HPDE6-E6E7 (cell line): ENCODE data around the gene TM6SF1.
"Not testable (repeated sequence)": the region's sequence is repeated elsewhere in the genome, so short reads cannot be mapped to it uniquely, and the experiment has no call there.

ENCODE experiments used
- DNase-seq: peaks from one replicate; pipeline ENCODE4 v3.0.0; 2011; ENCODE audit warnings: missing footprints; ENCODE audit errors: extremely low spot score

TM6SF1 gene

DNA sequence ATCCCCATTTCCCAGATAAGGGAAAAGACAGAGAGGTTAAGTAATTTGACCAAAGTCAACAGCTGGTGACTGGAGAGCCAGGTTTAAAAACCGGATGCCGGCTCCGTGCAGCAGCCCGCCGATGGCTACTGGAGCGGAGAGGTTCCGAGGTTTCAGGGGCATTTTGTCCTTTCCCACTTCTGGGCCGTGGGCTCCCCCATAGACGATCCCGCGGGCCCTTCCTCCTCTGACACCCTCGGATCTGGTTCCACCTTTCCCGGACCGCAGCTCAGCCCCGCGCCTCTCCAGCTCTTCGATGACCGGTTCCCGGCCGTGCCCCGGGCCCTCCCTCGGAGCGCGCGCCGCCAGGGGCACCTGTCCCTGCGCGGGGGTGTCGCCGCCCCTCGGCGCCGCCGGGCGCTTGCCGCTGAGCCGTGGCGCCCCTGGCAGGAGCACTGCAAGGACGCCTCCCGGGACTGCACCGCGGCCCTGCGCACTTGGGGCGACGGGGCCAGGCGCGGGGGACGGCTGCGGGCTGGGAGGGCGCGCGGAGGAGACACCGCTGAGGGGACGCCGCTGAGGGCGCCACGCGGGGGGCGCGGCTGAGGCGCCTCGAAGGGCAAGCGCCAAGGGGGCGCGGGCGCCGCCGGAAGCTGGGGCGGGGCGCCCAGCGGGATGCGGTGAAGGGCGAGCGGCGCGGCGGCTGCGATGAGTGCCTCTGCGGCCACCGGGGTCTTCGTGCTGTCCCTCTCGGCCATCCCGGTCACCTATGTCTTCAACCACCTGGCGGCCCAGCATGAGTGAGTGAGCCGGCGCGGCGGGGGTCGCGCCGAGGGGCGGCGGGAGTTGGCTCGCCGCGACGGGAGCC, at the start of gene TM6SF1:
Gene TM6SF1, plus strand, starts transcription at position 652 of the 847 bp plus-strand sequence. Its CDS starts 36 bp downstream, at position 688.
- no peak for DNase-seq

DNA sequence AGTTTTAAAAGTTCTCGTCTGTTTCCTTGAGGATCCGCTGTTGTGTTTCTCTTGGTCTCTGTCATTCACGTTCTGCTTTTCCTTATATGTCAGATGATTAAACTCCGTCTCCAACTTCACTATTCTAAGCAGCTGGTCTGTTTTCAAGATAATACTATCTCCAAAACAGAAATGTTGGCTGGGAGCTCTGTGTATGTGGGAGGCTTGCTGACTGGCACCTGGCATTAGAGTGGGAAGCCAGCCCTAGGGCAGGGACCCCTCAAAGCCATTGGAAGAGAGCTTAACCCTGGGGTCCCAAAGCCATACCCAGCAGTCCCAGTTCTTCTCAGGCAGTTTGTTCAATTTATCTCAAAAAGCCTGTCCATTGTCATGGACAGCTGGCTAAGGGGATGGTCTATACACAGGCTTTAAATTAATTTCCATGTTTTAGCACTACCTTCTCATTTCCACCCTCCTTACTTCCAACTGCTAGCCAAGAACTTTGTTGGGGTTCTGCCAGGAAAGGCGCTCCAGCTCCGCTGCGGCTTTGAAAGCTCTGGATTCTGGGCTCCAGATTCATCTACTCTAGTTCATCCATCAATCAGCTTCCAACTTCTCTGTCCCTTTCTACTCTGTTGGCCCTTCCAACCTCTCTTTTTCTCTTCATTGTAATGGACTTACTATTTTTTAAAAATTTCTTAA, 49.6 kb upstream of the TM6SF1 start:
- no peak for DNase-seq

DNA sequence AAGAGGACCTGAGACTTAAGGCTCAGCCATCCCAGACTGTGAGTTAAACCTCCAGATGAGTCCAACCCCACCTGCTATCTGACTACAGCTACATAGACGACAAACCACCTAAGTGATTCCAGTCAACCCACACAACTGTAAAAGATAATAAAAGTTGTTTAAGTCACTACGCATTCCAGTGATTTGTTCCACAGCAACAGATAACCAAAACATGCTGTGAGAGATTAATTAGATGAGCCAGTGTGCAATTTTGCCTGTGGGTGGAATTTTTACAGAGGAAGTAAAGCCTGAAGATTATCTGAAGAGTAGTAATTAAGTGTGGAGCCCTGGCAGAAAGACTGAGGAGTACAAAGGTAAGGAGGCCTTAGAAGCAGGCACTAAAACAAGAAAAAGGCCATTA, 45.8 kb upstream of the TM6SF1 start:
- DNase-seq, result no peak

DNA sequence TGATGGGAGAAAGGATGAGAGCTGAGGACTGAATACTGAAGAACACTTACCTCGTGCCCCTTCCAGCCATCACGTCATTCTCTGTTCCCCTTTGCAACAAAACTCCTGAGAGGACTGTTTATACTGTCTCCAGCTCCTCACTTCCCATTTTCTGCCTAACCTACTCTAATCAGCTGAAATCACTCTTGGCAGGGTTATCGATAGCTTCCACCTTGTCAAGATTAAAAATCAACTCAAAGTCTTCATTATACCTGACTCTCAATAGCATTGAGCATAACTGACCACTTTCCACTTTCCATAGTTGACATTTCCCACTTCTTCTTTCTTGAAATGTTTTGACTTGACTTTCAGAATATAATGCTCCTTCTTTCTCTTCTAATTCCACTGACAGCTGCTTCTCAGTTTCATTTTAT, 44.7 kb upstream of the TM6SF1 start:
- no peak for DNase-seq

DNA sequence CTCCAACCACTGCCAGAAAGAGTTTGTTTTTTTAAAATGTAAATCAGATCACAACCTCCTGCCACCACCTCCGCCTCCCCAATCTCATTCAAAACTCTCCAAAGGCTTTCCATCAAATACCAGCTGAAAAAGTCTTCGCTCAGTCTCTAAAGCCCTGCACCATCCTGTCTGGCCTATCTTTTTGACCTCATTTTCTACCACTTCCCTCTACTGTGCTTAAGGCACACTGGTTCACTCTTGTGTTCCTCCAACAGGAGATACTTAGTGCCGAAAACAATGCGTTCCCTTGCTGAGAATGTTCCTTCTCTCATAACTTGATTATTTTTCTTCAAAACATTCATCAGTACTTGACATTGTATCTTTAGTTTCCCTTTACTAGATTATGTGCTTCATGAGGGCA, 43.9 kb upstream of the TM6SF1 start:
- DNase-seq, result no peak

DNA sequence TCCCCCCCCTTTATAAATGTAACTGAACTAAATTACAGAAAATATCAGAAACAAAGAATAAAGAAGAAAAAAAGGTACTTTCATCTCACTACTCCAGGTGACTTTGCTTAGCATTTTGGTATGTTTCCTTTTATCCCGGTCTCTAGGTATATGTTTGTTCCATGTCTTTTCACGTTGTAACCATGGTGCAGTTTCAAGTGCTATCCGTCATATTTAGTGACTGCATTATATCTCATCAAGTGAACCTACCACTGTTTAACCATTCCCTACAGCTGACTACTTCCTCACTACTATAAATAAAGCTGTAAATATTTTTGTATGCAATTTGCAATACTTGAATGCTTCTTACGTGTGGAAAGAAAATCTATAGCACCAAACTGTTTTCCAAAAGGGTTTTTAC, 42.6 kb upstream of the TM6SF1 start:
- no peak for DNase-seq

DNA sequence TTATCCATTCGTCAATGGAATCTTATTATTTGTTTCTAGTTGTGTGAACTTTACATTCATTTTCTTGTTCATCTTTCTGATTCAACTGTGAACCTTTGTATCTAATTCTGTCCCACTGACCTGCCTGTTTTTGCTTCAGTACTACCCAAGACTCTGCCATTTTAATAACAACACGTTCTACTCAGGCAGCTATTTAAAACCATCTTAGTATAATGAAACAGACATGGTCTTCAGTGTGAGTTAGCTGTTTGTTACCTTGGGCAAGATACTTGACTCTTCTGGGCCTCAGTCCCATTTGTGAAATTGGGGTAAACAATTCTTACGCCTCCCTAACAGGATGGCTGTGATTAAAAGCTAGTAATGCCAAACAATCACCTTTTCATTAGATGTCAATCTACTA, 42.0 kb upstream of the TM6SF1 start:
- DNase-seq, result no peak

DNA sequence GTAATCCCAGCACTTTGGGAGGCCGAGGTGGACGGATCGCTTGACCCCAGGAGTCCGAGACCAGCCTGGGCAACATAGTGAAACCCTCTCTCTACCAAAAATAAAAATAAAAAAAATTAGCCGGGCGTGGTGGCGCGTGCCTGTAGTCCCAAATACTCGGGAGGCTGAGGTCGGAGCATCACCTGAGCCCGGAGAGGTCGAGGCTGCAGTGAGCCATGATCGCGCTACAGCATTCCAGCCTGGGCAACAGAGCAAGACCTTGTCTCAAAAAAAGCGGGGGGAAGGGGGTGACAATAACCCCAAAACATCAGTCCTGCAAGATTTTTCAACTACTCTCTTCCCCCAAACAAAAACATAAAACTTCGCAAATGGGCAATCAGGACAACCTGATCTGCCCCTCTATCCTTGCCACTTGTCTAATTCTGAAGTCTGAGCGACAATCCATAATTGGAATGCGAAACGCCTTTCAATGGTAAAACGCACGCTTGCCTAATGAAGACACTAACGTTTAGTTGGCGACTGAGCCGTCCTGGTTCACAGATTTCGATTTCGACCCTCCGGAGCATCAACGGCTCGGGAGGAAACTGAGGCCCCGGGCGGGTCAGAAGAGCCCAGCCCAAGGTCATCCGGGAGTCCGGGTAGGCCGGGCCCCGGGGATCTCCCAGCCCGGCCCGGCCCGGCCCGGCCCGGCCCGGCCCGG, 41.3 kb upstream of the TM6SF1 start:
- DNase-seq, result no peak

DNA sequence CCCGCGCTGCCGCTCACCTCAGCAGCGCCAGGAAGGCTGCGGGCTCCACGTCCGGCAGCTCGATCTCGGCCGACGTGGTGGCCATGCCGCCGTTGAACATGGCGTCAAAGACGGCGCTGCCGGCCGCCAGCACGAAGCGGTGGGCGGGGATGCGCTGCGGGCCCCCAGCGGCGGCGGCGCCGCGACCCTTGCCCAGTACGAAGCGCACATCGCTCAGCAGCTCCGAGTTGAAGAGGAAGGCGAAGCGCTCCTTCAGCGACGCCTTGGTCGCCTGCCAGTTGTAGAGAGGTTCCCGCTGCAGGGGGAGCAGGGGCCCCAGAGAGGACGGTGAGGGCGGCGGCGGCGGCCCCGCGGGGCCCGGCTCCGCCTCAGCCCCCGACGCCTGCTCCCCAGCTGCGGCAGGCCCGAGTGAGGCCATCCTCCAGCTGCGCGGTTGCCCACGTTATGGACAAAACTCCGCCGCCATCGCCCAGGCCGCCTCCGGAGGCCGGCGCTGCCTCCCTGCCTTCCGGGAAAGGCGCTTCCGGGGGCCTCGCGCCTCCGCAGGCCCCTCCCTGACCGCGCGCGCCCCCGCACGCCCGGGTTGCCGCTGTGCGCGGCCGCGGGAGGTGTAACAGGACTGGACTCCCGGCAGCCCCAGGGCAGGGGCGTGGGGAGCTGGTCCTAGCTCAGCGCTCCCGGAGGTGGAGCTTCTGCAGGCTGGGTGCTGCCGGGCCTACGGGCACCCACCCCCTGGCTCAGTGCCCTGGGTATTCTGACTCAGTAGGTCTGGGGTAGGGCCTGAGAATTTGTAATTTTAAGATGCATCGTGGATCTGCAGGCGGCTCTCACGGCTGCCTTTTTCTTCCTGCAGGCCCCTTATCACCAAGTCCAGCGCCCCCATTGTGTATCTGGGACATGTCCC, 40.5 kb upstream of the TM6SF1 start, which contains the start of gene BTBD1:
Gene BTBD1, minus strand, starts transcription at position 519 of the 904 bp plus-strand sequence. Its CDS starts 101 bp downstream, at position 418.
- DNase-seq, result peak; percentile 93

DNA sequence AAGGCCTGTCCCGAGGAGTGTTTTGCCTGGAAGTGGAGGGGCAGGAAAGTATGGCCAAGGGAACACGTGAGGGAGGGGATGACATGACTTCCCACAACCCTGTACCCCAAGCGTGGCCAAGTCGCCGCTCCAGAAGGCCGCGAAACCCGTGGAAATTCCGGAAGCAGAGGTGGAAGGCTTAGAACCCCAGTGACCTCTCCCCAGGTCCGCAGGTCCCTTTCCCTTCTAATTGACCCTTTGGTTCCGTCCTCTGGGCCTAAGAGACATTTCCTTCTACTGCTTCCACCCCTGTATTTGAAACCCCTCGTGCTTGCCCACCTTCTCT, 39.8 kb upstream of the TM6SF1 start:
- DNase-seq, result no peak

DNA sequence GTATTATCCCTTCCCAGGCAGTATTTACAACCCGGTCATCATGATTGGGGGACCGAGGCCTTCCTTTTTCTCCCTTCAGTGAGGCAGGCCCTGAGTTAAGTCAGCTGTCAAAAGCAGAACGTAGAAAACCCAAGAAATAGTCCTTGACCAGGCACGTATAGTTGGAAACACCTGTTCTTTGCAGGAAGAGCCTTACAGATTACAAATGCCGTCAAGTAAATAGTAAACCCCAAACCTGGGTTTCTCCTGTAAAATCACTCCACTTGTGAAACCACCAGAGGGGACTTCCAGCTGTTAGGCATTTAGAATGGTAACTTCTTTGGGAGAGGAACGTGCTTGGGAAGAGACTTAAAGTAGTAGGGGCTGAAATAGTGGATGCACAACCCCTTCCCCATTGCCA, 39.4 kb upstream of the TM6SF1 start:
- no peak for DNase-seq

DNA sequence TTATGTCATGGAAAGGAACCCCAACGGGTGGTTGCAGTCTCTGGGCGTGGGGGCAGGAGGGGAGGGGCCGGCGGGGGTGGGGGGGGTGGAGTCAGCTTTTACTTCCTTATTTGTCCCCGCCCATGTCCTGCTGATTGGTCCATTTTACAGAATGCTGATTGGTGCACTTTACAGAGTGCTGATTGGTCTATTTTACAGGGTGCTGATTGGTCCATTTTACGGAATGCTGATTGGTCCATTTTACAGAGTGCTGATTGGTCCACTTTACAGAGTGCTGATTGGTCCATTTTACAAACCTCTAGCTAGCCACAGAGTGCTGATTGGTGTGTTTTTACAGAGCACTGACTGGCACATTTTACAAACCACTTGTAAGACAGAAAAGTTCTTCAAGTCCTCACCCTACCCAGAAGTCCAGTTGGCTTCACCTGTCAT, 38.2 kb upstream of the TM6SF1 start:
- DNase-seq, result not testable (repeated sequence)

DNA sequence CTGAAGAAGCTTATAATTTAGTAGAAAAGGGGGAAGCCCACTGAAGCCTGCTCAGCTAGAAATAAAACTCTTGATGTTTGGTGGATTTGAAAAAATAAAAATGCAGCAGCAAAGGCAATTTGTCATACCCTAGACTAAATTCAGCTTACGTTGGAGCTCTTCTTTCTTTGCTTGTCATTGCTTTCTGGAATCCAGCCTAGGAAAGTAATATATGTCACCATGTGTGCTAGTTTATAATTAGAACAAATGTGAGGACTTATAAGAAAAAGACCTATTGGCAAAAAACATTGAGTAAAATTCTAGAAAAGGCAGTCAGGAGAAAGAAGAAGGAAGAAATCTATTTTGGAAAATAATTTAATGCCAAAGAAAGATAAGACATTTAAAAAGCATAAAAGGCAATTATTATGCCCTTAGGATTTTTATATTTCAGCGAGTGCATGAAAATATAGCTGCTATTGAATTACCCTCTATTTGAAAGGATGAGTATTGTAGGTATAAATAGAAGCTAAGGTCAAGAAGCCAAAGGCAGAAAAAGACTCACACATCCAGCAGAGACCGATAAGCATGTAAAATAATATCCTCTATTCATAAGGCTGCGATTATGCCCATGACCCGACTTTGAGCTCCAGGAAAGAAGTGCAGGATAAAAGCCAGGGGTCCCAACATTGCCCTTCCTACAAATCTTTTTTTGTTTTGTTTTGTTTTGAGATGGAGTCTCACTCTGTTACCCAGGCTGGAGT, 29.8 kb upstream of the TM6SF1 start:
- no peak for DNase-seq

DNA sequence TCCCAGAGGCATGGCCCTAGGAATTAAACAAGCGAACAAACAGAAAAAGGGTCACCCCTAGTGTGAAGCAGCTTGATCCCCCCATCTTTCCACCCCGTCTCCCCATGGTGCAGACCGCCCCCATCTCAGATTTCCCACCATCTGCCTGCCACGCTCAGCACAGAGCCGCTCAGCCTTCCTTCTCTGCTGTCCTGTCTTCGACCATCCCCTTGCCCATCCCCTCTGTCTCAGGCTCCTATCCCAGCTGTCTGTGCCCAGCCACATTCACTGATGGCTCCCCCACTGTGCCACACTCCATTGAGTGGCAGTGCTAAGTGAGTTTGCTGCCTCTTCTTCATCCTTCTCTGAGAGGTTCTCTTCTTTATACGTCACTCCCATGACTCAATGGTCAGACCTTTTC, 28.7 kb upstream of the TM6SF1 start:
- DNase-seq, result no peak

DNA sequence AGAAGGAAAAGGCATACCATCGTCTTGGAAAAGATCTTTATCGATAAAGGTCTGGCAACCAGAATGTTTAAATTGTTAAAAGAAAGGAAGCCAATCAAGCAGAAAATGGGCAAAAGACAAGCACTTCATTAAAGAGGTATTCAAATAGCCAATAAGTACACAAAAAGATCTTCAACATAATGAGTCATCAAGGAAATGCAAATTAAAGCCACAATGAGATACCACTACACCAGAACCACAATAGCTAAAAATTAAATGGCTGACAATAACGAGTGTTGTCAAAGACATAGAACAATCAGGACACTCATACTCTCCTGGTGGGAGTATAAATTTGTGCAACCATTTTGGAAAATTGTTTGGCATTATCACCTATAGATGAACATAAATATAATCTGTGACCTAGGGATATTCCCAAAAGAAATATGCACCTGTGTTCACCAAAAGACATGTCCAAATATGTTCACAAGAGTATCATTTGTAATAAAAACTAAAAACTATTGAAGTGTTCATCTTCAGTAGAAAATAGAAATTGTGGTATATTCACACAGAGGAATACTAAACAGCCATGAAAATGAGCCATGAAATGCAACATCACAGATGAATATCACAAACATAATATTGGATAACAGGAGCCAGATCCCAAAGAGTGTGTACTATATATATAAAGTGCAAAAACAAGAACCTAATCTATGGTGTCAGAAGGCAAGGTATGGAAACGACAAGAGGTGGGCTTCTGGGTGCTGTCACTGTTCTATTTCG, 26.0 kb upstream of the TM6SF1 start:
- DNase-seq, result no peak

DNA sequence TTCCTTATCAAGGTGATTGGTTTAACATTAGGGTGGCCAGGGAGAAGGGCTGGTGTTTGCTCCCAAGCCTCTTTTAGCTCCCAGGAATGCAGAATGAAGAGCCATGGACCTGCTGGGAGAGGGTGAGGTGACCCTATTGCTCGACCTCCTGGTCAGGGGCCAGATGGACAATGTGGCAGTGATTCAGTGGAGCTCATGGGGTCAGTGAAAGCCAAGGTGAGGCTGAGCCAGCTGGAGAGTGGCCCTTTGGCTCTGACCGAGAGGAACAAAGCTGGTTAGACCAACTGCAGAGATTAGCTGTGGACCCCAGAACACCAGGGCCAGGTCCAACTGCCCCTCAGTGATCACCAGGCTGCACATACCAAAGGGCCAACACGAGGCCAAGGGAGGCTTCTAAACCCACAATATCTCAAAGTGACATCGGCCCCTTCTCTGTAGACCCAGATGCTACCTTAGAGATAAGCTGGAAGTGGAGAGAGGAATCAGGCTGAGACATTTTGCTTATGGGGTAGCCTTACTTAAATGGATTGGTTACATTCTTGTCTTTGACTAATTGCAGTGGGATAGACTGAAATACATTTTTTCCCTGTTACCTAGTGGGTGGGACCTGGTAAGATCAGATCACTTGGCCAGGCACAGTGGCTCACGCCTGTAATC, 24.6 kb upstream of the TM6SF1 start:
- DNase-seq, result no peak

DNA sequence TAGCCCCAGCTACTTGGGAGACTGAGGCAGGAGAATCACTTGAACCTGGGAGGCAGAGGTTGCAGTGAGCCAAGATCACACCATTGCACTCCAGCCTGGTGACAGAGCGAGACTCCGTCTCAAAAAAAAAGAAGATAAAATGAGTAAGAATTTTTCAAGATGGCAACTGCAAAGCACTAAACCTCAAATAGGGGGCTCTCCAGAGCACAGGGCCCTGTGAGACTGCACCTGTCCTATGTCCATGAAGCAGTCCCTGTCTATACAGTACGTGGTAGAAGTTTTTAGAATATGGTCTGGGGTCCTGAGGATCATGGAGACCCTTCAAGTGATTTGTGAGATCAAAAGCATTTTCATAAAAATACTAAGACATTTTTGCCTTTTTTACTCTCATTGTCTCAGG, 22.0 kb upstream of the TM6SF1 start:
- DNase-seq, result not testable (repeated sequence)

DNA sequence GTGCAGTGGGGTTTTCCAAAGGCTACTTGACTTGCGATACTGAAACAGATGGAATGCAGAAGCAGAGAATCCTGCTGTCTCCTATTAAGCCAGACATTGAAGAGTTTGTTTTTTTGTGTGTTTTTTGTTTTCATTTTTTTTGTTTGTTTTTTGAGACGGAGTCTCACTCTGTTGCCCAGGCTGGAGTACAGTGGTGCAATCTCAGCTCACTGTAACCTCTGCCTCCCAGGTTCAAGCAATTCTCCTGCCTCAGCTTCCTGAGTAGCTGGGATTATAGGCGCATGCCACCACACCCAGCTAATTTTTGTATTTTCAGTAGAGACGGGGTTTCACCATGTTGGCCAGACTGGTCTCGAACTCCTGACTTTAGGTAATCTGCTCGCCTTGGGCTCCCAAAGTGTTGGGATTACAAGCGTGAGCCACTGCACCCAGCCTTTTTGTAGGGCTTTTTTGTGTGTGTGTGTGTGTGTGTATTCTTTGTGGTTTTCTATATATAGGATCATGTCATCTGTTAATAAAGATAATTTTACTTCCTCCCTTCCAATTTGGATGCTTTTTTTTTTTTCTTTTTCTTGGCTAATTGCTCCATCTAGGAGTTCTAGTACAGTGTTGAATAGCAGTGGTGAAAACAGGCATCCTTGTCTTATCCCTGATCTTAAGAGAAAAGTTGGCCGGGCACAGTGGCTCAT, 21.4 kb upstream of the TM6SF1 start:
- DNase-seq, result not testable (repeated sequence)

DNA sequence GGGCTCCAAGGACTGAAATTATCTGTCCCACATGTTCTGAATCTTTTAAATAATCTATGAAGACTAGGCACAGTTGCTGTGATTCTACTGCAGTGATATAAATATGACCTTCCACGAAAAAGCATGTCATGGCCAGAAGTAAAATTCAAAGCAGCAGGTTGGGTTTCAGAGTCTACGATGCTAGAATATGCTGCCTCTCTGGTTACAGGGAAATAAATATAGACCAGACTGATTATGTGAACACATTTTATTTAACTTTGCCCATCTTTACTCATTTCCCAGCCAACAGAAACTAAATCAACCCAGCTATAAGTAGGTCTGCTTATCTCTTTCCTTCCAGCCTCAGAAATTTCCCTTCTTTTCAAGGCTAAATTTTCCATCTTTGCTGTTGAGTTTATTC, 19.9 kb upstream of the TM6SF1 start:
- DNase-seq, result no peak
